Panc1 (cell line): Measurements from ENCODE around the gene CHST11.

ENCODE experiments used
- POLR2AphosphoS5 ChIP-seq: IDR thresholded peaks from 2 replicates; pipeline ENCODE4 v1.6.1; 2012; ENCODE audit warnings: mild to moderate bottlenecking, low read depth, low read length, moderate library complexity
- TCF7L2 ChIP-seq: IDR thresholded peaks from 2 replicates; pipeline ENCODE4 v1.6.1; 2011; ENCODE audit warnings: mild to moderate bottlenecking, low read depth, low read length, inconsistent platforms
- TF ChIP-seq, protein P1 (sequence below): fragments of 450-650 bp; IDR thresholded peaks from 2 replicates; pipeline ENCODE4 v1.5.1; 2017; ENCODE audit warnings: mild to moderate bottlenecking
- TF ChIP-seq, protein P2 (sequence below), 2 experiments: IDR thresholded peaks; 2 replicates each; pipeline ENCODE4 v1.6.1; 2011 to 2012; ENCODE audit warnings: low read depth in 2 of 2, control low read depth in 1 of 2, low read length in 1 of 2, mild to moderate bottlenecking in 1 of 2, moderate library complexity in 1 of 2; ENCODE audit not compliant: insufficient read depth in 1 of 2

GRCh38 chr12:104599272-104600035, 142.7 kb downstream of the CHST11 start:
- TF ChIP-seq, protein P1, sequence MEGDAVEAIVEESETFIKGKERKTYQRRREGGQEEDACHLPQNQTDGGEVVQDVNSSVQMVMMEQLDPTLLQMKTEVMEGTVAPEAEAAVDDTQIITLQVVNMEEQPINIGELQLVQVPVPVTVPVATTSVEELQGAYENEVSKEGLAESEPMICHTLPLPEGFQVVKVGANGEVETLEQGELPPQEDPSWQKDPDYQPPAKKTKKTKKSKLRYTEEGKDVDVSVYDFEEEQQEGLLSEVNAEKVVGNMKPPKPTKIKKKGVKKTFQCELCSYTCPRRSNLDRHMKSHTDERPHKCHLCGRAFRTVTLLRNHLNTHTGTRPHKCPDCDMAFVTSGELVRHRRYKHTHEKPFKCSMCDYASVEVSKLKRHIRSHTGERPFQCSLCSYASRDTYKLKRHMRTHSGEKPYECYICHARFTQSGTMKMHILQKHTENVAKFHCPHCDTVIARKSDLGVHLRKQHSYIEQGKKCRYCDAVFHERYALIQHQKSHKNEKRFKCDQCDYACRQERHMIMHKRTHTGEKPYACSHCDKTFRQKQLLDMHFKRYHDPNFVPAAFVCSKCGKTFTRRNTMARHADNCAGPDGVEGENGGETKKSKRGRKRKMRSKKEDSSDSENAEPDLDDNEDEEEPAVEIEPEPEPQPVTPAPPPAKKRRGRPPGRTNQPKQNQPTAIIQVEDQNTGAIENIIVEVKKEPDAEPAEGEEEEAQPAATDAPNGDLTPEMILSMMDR, result no peak
- TF ChIP-seq POLR2AphosphoS5, result no peak
- TF ChIP-seq, protein P2, sequence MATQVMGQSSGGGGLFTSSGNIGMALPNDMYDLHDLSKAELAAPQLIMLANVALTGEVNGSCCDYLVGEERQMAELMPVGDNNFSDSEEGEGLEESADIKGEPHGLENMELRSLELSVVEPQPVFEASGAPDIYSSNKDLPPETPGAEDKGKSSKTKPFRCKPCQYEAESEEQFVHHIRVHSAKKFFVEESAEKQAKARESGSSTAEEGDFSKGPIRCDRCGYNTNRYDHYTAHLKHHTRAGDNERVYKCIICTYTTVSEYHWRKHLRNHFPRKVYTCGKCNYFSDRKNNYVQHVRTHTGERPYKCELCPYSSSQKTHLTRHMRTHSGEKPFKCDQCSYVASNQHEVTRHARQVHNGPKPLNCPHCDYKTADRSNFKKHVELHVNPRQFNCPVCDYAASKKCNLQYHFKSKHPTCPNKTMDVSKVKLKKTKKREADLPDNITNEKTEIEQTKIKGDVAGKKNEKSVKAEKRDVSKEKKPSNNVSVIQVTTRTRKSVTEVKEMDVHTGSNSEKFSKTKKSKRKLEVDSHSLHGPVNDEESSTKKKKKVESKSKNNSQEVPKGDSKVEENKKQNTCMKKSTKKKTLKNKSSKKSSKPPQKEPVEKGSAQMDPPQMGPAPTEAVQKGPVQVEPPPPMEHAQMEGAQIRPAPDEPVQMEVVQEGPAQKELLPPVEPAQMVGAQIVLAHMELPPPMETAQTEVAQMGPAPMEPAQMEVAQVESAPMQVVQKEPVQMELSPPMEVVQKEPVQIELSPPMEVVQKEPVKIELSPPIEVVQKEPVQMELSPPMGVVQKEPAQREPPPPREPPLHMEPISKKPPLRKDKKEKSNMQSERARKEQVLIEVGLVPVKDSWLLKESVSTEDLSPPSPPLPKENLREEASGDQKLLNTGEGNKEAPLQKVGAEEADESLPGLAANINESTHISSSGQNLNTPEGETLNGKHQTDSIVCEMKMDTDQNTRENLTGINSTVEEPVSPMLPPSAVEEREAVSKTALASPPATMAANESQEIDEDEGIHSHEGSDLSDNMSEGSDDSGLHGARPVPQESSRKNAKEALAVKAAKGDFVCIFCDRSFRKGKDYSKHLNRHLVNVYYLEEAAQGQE (IDR thresholded peaks at IDR 0.05; ENCODE audit: insufficient read depth in 1 of 2, low read depth in 2 of 2, low read length in 1 of 2), result no peak
- no peak for TF ChIP-seq TCF7L2
